Endothelial cell of umbilical vein (primary cell): ENCODE measurements around the gene NAP1L1. TPM values are rescaled to one million over a fixed set of nuclear protein-coding genes. Genes with fewer than 3 reads are reported as not detected.

Source experiments
- BruUV-seq: library from RNA; stranded (reverse); fragments of 400-500 nt; replicated peaks from 2 replicates; lab custom pipeline; 2021; lab: Mats Ljungman, UMichigan
- CTCF ChIA-PET: fragments of 300-600, 350-600 bp; sonication (Branson Sonifier 250); formaldehyde crosslinking; loops from one replicate; lab custom pipeline; 2021; ENCODE audit warnings: antibody characterized with exemption, inconsistent platforms; lab: Charles Lee
- POLR2A ChIA-PET: fragments of 300-600, 350-600 bp; sonication (Branson Sonifier 250); formaldehyde crosslinking; loops from one replicate; lab custom pipeline; 2021; ENCODE audit warnings: antibody characterized with exemption, inconsistent platforms; lab: Charles Lee
- DNase-seq: peaks from one replicate; pipeline ENCODE4 v3.0.0-alpha.2; 2011; ENCODE audit warnings: low read depth, low spot score
- FAIRE-seq: peaks from 2 replicates; lab custom pipeline; 2011; peaks lifted over from hg19 to GRCh38; lab: Jason Lieb, UNC
- H2AFZ ChIP-seq: 2 replicates; pipeline ENCODE4 v1.6.0; 2012; ENCODE audit warnings: low read depth, low read length, control low read depth, inconsistent platforms
- H3K27ac ChIP-seq: 2 replicates; pipeline ENCODE4 v1.5.1; 2011; ENCODE audit warnings: low read depth, mild to moderate bottlenecking, control low read depth, low read length, moderate library complexity; ENCODE audit not compliant: insufficient read depth
- H3K27me3 ChIP-seq, 2 experiments: 2 replicates each; pipeline versions ENCODE4 v1.6.0 to v1.6.1; 2011; ENCODE audit warnings: low read length in 2 of 2, mixed read lengths in 1 of 2; ENCODE audit not compliant: control insufficient read depth in 2 of 2, insufficient read depth in 2 of 2
- H3K36me3 ChIP-seq, 2 experiments: 2 replicates in 1 of 2; 3 replicates in 1 of 2; pipeline ENCODE4 v1.5.1; 2011; ENCODE audit warnings: low read length in 2 of 2, mild to moderate bottlenecking in 1 of 2, moderate library complexity in 1 of 2; ENCODE audit not compliant: control insufficient read depth in 2 of 2, insufficient read depth in 2 of 2; ENCODE audit errors: extremely low read depth in 1 of 2
- H3K4me1 ChIP-seq: 3 replicates; pipeline ENCODE4 v1.5.1; 2011; ENCODE audit warnings: mild to moderate bottlenecking, low read length; ENCODE audit not compliant: control insufficient read depth, insufficient read depth; ENCODE audit errors: extremely low read depth
- H3K4me2 ChIP-seq: 2 replicates; pipeline ENCODE4 v1.6.1; 2011; ENCODE audit warnings: low read length, control low read depth, mixed read lengths; ENCODE audit not compliant: insufficient read depth
- H3K4me3 ChIP-seq, 3 experiments: fragments of 200-600 bp in 1 of 3; sonication (generic), shearing (Covaris generic) in 1 of 3; replicated peaks in 1 of 3; 2 replicates each; pipeline ENCODE4 v1.5.1; 2011 to 2016; ENCODE audit warnings: control low read depth in 3 of 3, low read length in 3 of 3, mild to moderate bottlenecking in 2 of 3, inconsistent platforms in 1 of 3, low read depth in 1 of 3, moderate library complexity in 1 of 3; ENCODE audit not compliant: insufficient read depth in 1 of 3
- H3K79me2 ChIP-seq: 2 replicates; pipeline ENCODE4 v1.6.0; 2012; ENCODE audit warnings: low read length, inconsistent platforms; ENCODE audit not compliant: control insufficient read depth, insufficient read depth
- H3K9ac ChIP-seq: replicated peaks from 2 replicates; pipeline ENCODE3; 2011; ENCODE audit warnings: low read length, control low read depth; ENCODE audit not compliant: insufficient read depth; ENCODE audit errors: extremely low read depth
- H3K9me1 ChIP-seq: replicated peaks from 3 replicates; pipeline ENCODE4 v1.6.0; 2011; ENCODE audit warnings: mild to moderate bottlenecking, low read length; ENCODE audit not compliant: control insufficient read depth, insufficient read depth; ENCODE audit errors: extremely low read depth
- H3K9me3 ChIP-seq: replicated peaks from 2 replicates; pipeline ENCODE4 v1.5.1; 2012; ENCODE audit warnings: low read length, inconsistent platforms; ENCODE audit not compliant: control insufficient read depth, insufficient read depth
- H4K20me1 ChIP-seq: replicated peaks from 2 replicates; pipeline ENCODE3; 2011; ENCODE audit warnings: mild to moderate bottlenecking, low read length; ENCODE audit not compliant: control insufficient read depth, insufficient read depth; ENCODE audit errors: extremely low read depth
- CTCF ChIP-seq, 2 donors: IDR thresholded peaks; 1 replicate in 1 of 2; 2 replicates in 1 of 2; pipeline ENCODE4 v1.5.1; 2011; ENCODE audit warnings: low read length in 2 of 2, mild to moderate bottlenecking in 2 of 2, moderate library complexity in 2 of 2, control low read depth in 1 of 2, inconsistent platforms in 1 of 2, low read depth in 1 of 2; ENCODE audit not compliant: insufficient read depth in 1 of 2; ENCODE audit errors: extremely low read depth in 1 of 2
- EZH2 ChIP-seq: IDR thresholded peaks from 2 replicates; pipeline ENCODE4 v1.6.1; 2012; ENCODE audit warnings: borderline replicate concordance, low read depth, mild to moderate bottlenecking, moderate library complexity, low read length, inconsistent platforms; ENCODE audit not compliant: severe bottlenecking
- FOS ChIP-seq: IDR thresholded peaks from 2 replicates; pipeline ENCODE4 v1.6.1; 2011; ENCODE audit warnings: mild to moderate bottlenecking, low read length, moderate library complexity, borderline replicate concordance; ENCODE audit not compliant: insufficient read depth
- GATA2 ChIP-seq: IDR thresholded peaks from 2 replicates; pipeline ENCODE4 v1.7.0; 2011; ENCODE audit warnings: low read depth, mild to moderate bottlenecking, moderate library complexity, mixed read lengths, low read length; ENCODE audit not compliant: insufficient read length, insufficient read depth
- JUN ChIP-seq: IDR thresholded peaks from 2 replicates; pipeline ENCODE4 v1.6.1; 2011; ENCODE audit warnings: borderline replicate concordance, low read depth; ENCODE audit not compliant: insufficient read length, insufficient read depth
- MAX ChIP-seq: IDR thresholded peaks from 2 replicates; pipeline ENCODE4 v1.6.1; 2011; ENCODE audit not compliant: insufficient read depth, insufficient read length
- MYC ChIP-seq: IDR thresholded peaks from one replicate; pipeline ENCODE4 v1.6.1; 2011; ENCODE audit warnings: mild to moderate bottlenecking, low read depth, low read length
- POLR2A ChIP-seq: IDR thresholded peaks from 2 replicates; pipeline ENCODE4 v1.6.1; 2012; ENCODE audit warnings: low read depth, mild to moderate bottlenecking, control low read depth, low read length
- POLR2AphosphoS5 ChIP-seq: IDR thresholded peaks from 2 replicates; pipeline ENCODE4 v1.6.1; 2012; ENCODE audit warnings: low read depth, mild to moderate bottlenecking, control low read depth, low read length, moderate library complexity; ENCODE audit not compliant: insufficient read depth
- dilution Hi-C: fragments of 300-500 bp; cut with MboI; formaldehyde crosslinking; loops from one replicate; pipeline ENCODE4 v1.15.0; 2019; ENCODE audit warnings: low sequenced_read_pairs; ENCODE audit not compliant: extremely low pct_ligation_motif_present
- intact Hi-C: fragments of 100-400 bp; cut with micrococcal nuclease; formaldehyde crosslinking; loops from one replicate; pipeline ENCODE4 v1.10.0; 2022
- polyA plus RNA-seq, 4 experiments: library from polyadenylated mRNA; depleted of rRNA in 3 of 4; stranded (reverse) in 3 of 4; unstranded in 1 of 4; fragments of >200 nt; gene quantifications; 2 replicates each; pipeline versions ENCODE4 v1.2.1 to v1.2.3, GENCODE V29; 2011 to 2012; ENCODE audit warnings: missing spikeins in 1 of 4
- total RNA-seq: library from RNA; stranded (reverse); gene quantifications from 2 replicates; pipeline ENCODE4 v1.2.3, GENCODE V29; 2021

Gene NAP1L1
- total and polyA plus RNA-seq, 2 donors (not counting 3 experiments of a cell fraction or from before 2014, with no cell fraction given): 127 to 649 TPM

GRCh38 chr12:76117751-76118150, 33.3 kb upstream of the NAP1L1 start:
- dilution Hi-C loops: no loop called here
- DNase-seq (no peak), FAIRE-seq (no peak)
- Histone ChIP-seq H3K27me3 (no peaks in the 10 kb centered on the region), H4K20me1 (no peaks in the 10 kb centered on the region), H3K4me1 (peaks cover 5% of the 10 kb centered on the region), H2AFZ (no peak overlapping the region), H3K4me2 (no peak overlapping the region), H3K36me3 (no peaks in the 10 kb centered on the region), H3K9ac (no peak overlapping the region), H3K4me3 (no peak overlapping the region), H3K79me2 (no peaks in the 10 kb centered on the region), H3K9me3 (no peaks in the 10 kb centered on the region), H3K9me1 (no peaks in the 10 kb centered on the region), H3K27ac (no peak overlapping the region)
- intact Hi-C loops: no loop called here
- no TSS peak for BruUV-seq
- TF ChIP-seq MYC (no peak), GATA2 (no peak), POLR2AphosphoS5 (no peak), JUN (no peak), EZH2 (no peak), POLR2A (no peak), FOS (no peak), CTCF (IDR thresholded peaks at IDR 0.05; ENCODE audit: extremely low read depth in 1 of 2, insufficient read depth in 1 of 2, low read depth in 1 of 2, low read length in 2 of 2) (no peak), MAX (no peak)
- POLR2A ChIA-PET: no interaction called here
- CTCF ChIA-PET: no interaction called here
